Stimulated activated CD8-positive, alpha-beta memory T cell treated with anti-CD3 and anti-CD28 coated beads, Interleukin-12 subunit alpha, Interleukin-12 subunit beta, amount 100 ng/mL, for 1 hour (primary cell): ENCODE data around the gene LRRC27.
A peak's percentile ranks its signal among the peaks of the same experiment; 100 is the strongest.

ENCODE experiments used
- DNase-seq: peaks from one replicate; pipeline ENCODE4 v3.0.0-alpha.2; 2020; ENCODE audit warnings: low read depth

The LRRC27 gene

GRCh38 chr10:132357286-132358058 lies 25.5 kb downstream of the LRRC27 start:
- no peak for DNase-seq

GRCh38 chr10:132359305-132360040 lies 27.5 kb downstream of the LRRC27 start:
- DNase-seq: no peak

GRCh38 chr10:132360766-132361447 lies 28.9 kb downstream of the LRRC27 start:
- peak; percentile 7 for DNase-seq

GRCh38 chr10:132361581-132362101 lies 29.6 kb downstream of the LRRC27 start:
- DNase-seq: no peak

- DNase-seq: no peak
Observed at GRCh38 chr10:132362151-132362611, 30.2 kb downstream of the LRRC27 start.

GRCh38 chr10:132363376-132363775 lies 31.4 kb downstream of the LRRC27 start:
- DNase-seq: no peak

- no peak for DNase-seq
Observed at GRCh38 chr10:132363921-132364593, 32.1 kb downstream of the LRRC27 start.

- no peak for DNase-seq
Observed at GRCh38 chr10:132364594-132364970, 32.6 kb downstream of the LRRC27 start.

GRCh38 chr10:132365102-132365501 lies 33.1 kb downstream of the LRRC27 start:
- no peak for DNase-seq

GRCh38 chr10:132366006-132366405 lies 34.0 kb downstream of the LRRC27 start:
- DNase-seq: no peak

GRCh38 chr10:132366499-132366898 lies 34.5 kb downstream of the LRRC27 start:
- DNase-seq: no peak

GRCh38 chr10:132368391-132368790 lies 36.4 kb downstream of the LRRC27 start:
- no peak for DNase-seq

GRCh38 chr10:132368881-132369635 lies 37.1 kb downstream of the LRRC27 start:
- DNase-seq: no peak

- DNase-seq: no peak
Observed at GRCh38 chr10:132369636-132370185, 37.7 kb downstream of the LRRC27 start.

- DNase-seq: no peak
Observed at GRCh38 chr10:132370426-132371340, 38.7 kb downstream of the LRRC27 start.

- no peak for DNase-seq
Observed at GRCh38 chr10:132371641-132372081, 39.7 kb downstream of the LRRC27 start.

GRCh38 chr10:132372516-132373095 lies 40.6 kb downstream of the LRRC27 start:
- no peak for DNase-seq

GRCh38 chr10:132373241-132373955 lies 41.4 kb downstream of the LRRC27 start:
- no peak for DNase-seq

GRCh38 chr10:132374176-132374575 lies 42.2 kb downstream of the LRRC27 start:
- DNase-seq: no peak
